ENCODE data around the gene NFE2L1.

GRCh38 chr17:48037838-48038323, 10.3 kb upstream of the NFE2L1 start:
- TF ChIP-seq RCOR1 (IDR thresholded peaks at IDR 0.05; ENCODE audit: low read depth, low read length) (no peak), CTCF (IDR thresholded peaks at IDR 0.05) (no peak), JUNB (IDR thresholded peaks at IDR 0.05) (no peak), POLR2A (IDR thresholded peaks at IDR 0.05; ENCODE audit: low read length) (no peak)

Measured in A549 (cell line).